ENCODE measurements around the gene GPR107.

DNA sequence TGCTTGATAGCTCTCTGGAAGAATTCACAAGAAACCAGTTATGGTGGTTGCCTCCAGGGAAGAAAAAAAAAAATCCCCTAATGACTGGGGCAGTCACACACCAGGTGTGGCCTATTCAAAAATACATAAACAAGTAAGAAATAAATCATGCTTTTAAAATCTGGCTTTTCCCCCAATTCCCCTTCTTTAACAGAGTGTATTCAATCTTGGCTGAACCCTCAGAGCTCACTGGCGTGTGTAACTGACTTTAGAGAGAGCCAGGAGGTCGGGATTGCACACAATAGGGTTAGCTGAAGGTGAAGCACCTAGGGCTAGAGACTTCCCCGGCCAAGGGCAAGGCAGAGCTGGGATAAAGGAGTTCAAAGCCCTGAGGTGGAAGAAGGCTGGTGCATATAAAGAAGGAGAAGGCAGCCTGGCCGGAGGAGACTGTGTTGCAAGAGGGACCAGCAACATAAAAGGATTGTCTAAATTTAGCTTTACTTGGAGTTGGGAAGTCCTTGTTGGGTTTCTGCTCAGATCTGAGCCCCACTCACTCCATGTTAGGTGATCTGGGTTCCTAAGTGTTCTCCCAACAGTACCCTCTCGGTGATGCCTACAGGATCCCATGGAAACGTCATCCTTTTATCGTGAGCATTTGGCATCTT, 30.4 kb upstream of the GPR107 start:
- TF ChIP-seq, protein P1, sequence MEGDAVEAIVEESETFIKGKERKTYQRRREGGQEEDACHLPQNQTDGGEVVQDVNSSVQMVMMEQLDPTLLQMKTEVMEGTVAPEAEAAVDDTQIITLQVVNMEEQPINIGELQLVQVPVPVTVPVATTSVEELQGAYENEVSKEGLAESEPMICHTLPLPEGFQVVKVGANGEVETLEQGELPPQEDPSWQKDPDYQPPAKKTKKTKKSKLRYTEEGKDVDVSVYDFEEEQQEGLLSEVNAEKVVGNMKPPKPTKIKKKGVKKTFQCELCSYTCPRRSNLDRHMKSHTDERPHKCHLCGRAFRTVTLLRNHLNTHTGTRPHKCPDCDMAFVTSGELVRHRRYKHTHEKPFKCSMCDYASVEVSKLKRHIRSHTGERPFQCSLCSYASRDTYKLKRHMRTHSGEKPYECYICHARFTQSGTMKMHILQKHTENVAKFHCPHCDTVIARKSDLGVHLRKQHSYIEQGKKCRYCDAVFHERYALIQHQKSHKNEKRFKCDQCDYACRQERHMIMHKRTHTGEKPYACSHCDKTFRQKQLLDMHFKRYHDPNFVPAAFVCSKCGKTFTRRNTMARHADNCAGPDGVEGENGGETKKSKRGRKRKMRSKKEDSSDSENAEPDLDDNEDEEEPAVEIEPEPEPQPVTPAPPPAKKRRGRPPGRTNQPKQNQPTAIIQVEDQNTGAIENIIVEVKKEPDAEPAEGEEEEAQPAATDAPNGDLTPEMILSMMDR (conservative IDR thresholded peaks at IDR 0.05; ENCODE audit: low read depth in 2 of 2) = no peak
- TF ChIP-seq EZH2 (IDR thresholded peaks at IDR 0.05; ENCODE audit: low read depth, unreplicated experiment) (no peak), POLR2AphosphoS5 (IDR thresholded peaks at IDR 0.05; ENCODE audit: low read depth) (no peak), ZNF331 (CRISPR knock-in tag; IDR thresholded peaks at IDR 0.05; ENCODE audit: low read depth) (no peak), EZH2phosphoT487 (IDR thresholded peaks at IDR 0.05; ENCODE audit: unreplicated experiment) (no peak), JUNB (IDR thresholded peaks at IDR 0.05; ENCODE audit: unreplicated experiment) (no peak), CREB1 (CRISPR knock-in tag; IDR thresholded peaks at IDR 0.05; ENCODE audit: low read depth) (no peak)
- TF ChIP-seq, protein P2, sequence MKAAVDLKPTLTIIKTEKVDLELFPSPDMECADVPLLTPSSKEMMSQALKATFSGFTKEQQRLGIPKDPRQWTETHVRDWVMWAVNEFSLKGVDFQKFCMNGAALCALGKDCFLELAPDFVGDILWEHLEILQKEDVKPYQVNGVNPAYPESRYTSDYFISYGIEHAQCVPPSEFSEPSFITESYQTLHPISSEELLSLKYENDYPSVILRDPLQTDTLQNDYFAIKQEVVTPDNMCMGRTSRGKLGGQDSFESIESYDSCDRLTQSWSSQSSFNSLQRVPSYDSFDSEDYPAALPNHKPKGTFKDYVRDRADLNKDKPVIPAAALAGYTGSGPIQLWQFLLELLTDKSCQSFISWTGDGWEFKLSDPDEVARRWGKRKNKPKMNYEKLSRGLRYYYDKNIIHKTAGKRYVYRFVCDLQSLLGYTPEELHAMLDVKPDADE (IDR thresholded peaks at IDR 0.05) = no peak
- TF ChIP-seq, protein P3, sequence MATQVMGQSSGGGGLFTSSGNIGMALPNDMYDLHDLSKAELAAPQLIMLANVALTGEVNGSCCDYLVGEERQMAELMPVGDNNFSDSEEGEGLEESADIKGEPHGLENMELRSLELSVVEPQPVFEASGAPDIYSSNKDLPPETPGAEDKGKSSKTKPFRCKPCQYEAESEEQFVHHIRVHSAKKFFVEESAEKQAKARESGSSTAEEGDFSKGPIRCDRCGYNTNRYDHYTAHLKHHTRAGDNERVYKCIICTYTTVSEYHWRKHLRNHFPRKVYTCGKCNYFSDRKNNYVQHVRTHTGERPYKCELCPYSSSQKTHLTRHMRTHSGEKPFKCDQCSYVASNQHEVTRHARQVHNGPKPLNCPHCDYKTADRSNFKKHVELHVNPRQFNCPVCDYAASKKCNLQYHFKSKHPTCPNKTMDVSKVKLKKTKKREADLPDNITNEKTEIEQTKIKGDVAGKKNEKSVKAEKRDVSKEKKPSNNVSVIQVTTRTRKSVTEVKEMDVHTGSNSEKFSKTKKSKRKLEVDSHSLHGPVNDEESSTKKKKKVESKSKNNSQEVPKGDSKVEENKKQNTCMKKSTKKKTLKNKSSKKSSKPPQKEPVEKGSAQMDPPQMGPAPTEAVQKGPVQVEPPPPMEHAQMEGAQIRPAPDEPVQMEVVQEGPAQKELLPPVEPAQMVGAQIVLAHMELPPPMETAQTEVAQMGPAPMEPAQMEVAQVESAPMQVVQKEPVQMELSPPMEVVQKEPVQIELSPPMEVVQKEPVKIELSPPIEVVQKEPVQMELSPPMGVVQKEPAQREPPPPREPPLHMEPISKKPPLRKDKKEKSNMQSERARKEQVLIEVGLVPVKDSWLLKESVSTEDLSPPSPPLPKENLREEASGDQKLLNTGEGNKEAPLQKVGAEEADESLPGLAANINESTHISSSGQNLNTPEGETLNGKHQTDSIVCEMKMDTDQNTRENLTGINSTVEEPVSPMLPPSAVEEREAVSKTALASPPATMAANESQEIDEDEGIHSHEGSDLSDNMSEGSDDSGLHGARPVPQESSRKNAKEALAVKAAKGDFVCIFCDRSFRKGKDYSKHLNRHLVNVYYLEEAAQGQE (IDR thresholded peaks at IDR 0.05; ENCODE audit: unreplicated experiment) = no peak

All from GM23338 (cell line).